Chondrocyte (in vitro differentiated cells): Measurements from ENCODE around the gene SLC39A5. TPM values are rescaled to one million over a fixed set of nuclear protein-coding genes. Genes with fewer than 3 reads are reported as not detected.

Source experiments
- DNase-seq: peaks from one replicate; pipeline ENCODE4 v3.0.0; 2021; ENCODE audit warnings: mixed read lengths, low spot score
- H3K27ac Mint-ChIP-seq: one replicate; pipeline ENCODE4 v1.8.0; 2021; ENCODE audit warnings: mild to moderate bottlenecking, moderate library complexity, mixed read lengths; ENCODE audit not compliant: unreplicated experiment
- H3K27me3 Mint-ChIP-seq: 2 replicates; pipeline ENCODE4 v1.8.0; 2021; ENCODE audit warnings: low read depth, mixed read lengths
- H3K36me3 Mint-ChIP-seq: 2 replicates; pipeline ENCODE4 v1.8.0; 2021; ENCODE audit warnings: low read depth, mixed read lengths
- H3K4me1 Mint-ChIP-seq: 2 replicates; pipeline ENCODE4 v1.8.0; 2021; ENCODE audit warnings: low read depth, mild to moderate bottlenecking, mixed read lengths
- H3K4me3 Mint-ChIP-seq: one replicate; pipeline ENCODE4 v1.8.0; 2021; ENCODE audit warnings: mild to moderate bottlenecking, moderate library complexity, mixed read lengths; ENCODE audit not compliant: unreplicated experiment
- H3K9me3 Mint-ChIP-seq: 2 replicates; pipeline ENCODE4 v1.8.0; 2021; ENCODE audit warnings: low read depth, mixed read lengths
- CTCF ChIP-seq: fragments of 200-600 bp; sonication (generic); IDR thresholded peaks from 2 replicates; pipeline ENCODE4 v1.5.0; 2021; ENCODE audit warnings: antibody characterized with exemption, mild to moderate bottlenecking, moderate library complexity
- total RNA-seq: library from RNA; stranded (reverse); gene quantifications from 3 replicates; pipeline ENCODE4 v1.2.1, GENCODE V29; 2021

The SLC39A5 gene
- total RNA-seq, 1 donor from 2014 or later, result 0.47 TPM

- H3K27ac Mint-ChIP-seq, result peak overlapping the region; percentile 49
- peak overlapping the region; percentile 7 for H3K4me3 Mint-ChIP-seq
- H3K9me3 Mint-ChIP-seq, result no peaks in the 10 kb centered on the region
- TF ChIP-seq CTCF, result no peak
- no peak for DNase-seq
- H3K36me3 Mint-ChIP-seq, result peaks cover 26% of the 10 kb centered on the region
- H3K27me3 Mint-ChIP-seq, result no peaks in the 10 kb centered on the region
- peaks cover 16% of the 10 kb centered on the region for H3K4me1 Mint-ChIP-seq
These were observed 13.4 kb upstream of the SLC39A5 start for GRCh38 chr12:56216461-56216860.

- Mint-ChIP-seq H3K27ac (no peak overlapping the region), H3K27me3 (no peaks in the 10 kb centered on the region), H3K9me3 (no peaks in the 10 kb centered on the region), H3K4me1 (peaks cover 38% of the 10 kb centered on the region), H3K4me3 (peak overlapping the region; percentile 99), H3K36me3 (peaks cover 9% of the 10 kb centered on the region)
- no peak for DNase-seq
- TF ChIP-seq CTCF, result no peak
These were observed 10.0 kb upstream of the SLC39A5 start for GRCh38 chr12:56219840-56220239.

GRCh38 chr12:56220611-56221231 lies 9.1 kb upstream of the SLC39A5 start:
- Mint-ChIP-seq H3K27me3 (no peaks in the 10 kb centered on the region), H3K27ac (peak overlapping the region; percentile 100), H3K9me3 (no peaks in the 10 kb centered on the region), H3K4me1 (peaks cover 43% of the 10 kb centered on the region), H3K36me3 (peaks cover 4% of the 10 kb centered on the region), H3K4me3 (peak overlapping the region; percentile 99)
- no peak for DNase-seq
- no peak for TF ChIP-seq CTCF

- H3K36me3 Mint-ChIP-seq, result peaks cover 4% of the 10 kb centered on the region
- no peak for TF ChIP-seq CTCF
- peak overlapping the region; percentile 99 for H3K4me3 Mint-ChIP-seq
- no peaks in the 10 kb centered on the region for H3K27me3 Mint-ChIP-seq
- peak overlapping the region; percentile 100 for H3K27ac Mint-ChIP-seq
- H3K9me3 Mint-ChIP-seq, result no peaks in the 10 kb centered on the region
- no peak for DNase-seq
- peaks cover 43% of the 10 kb centered on the region for H3K4me1 Mint-ChIP-seq
These were observed 8.6 kb upstream of the SLC39A5 start for GRCh38 chr12:56221232-56221756.

- peak; percentile 39 for TF ChIP-seq CTCF
- Mint-ChIP-seq H3K36me3 (peaks cover 2% of the 10 kb centered on the region), H3K27ac (peak within 1 kb of the TSS; percentile 100), H3K27me3 (no peaks in the 10 kb centered on the region), H3K4me1 (peaks cover 40% of the 10 kb centered on the region), H3K4me3 (peak within 1 kb of the TSS; percentile 99), H3K9me3 (no peaks in the 10 kb centered on the region)
- DNase-seq, result peak; percentile 99
These were observed 7.9 kb upstream of the SLC39A5 start, which contains the start of gene RNF41 for GRCh38 chr12:56221757-56222530. Gene RNF41, minus strand, starts transcription at chr12:56221922. Its CDS starts 7,875 bp downstream, at chr12:56214047.
